C4-2B (cell line): Measurements from ENCODE around the gene CHRDL2.

Experiments used
- ZFX ChIP-seq: fragments of 450-650 bp; IDR thresholded peaks from 2 replicates; pipeline ENCODE4 v1.6.1; 2017
- TF ChIP-seq, protein P1 (sequence below): fragments of 450-650 bp; conservative IDR thresholded peaks from 2 replicates; pipeline ENCODE4 v1.5.1; 2017; ENCODE audit warnings: mild to moderate bottlenecking

DNA sequence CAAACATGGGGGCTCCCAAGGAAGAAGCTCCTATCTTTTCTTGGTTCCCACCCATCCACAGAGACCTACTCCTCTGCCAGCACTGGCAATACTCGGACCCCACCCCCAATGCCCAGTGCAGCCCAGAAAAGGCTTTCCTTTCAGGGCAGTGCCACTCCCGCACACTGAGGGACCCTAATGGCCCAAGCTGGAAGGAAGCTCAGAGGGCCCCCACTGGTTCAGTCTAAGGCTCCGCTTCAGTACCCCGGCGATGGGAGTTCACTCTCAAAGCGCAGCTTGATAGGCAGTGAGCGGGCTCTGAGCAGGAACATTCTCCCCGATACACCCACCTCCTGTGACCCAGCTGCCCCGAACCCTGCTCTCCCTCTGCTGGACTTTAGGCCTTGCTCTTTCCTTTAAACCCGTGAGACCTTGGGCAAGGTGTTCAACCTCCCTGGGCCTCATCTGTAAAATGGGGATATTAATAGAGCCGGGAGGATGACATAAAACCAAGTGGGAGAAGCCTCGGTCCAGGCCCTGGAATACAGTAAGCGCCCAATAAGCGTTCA, 48.4 kb downstream of the CHRDL2 start:
- TF ChIP-seq, protein P1, sequence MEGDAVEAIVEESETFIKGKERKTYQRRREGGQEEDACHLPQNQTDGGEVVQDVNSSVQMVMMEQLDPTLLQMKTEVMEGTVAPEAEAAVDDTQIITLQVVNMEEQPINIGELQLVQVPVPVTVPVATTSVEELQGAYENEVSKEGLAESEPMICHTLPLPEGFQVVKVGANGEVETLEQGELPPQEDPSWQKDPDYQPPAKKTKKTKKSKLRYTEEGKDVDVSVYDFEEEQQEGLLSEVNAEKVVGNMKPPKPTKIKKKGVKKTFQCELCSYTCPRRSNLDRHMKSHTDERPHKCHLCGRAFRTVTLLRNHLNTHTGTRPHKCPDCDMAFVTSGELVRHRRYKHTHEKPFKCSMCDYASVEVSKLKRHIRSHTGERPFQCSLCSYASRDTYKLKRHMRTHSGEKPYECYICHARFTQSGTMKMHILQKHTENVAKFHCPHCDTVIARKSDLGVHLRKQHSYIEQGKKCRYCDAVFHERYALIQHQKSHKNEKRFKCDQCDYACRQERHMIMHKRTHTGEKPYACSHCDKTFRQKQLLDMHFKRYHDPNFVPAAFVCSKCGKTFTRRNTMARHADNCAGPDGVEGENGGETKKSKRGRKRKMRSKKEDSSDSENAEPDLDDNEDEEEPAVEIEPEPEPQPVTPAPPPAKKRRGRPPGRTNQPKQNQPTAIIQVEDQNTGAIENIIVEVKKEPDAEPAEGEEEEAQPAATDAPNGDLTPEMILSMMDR: no peak
- TF ChIP-seq ZFX: no peak
